Measurements from ENCODE around the gene RASA3.
"Not testable (repeated sequence)": the region's sequence is repeated elsewhere in the genome, so short reads cannot be mapped to it uniquely, and the experiment has no call there.

Gene RASA3

GRCh38 chr13:114140906-114141250 lies 8.5 kb upstream of the RASA3 start:
- peak; percentile 59 for DNase-seq

GRCh38 chr13:114140131-114140905 lies 7.9 kb upstream of the RASA3 start:
- peak; percentile 93 for DNase-seq

GRCh38 chr13:114136576-114136975 lies 4.2 kb upstream of the RASA3 start:
- no peak for DNase-seq

GRCh38 chr13:114135731-114136171 lies 3.3 kb upstream of the RASA3 start:
- no peak for DNase-seq

- DNase-seq: no peak
These were observed 2.7 kb upstream of the RASA3 start for GRCh38 chr13:114134944-114135610.

GRCh38 chr13:114134111-114134943 lies 1.9 kb upstream of the RASA3 start:
- DNase-seq: peak; percentile 73

- DNase-seq: not testable (repeated sequence)
These were observed 1.1 kb upstream of the RASA3 start for GRCh38 chr13:114133552-114133951.

GRCh38 chr13:114133126-114133525 lies 703 bp upstream of the RASA3 start:
- DNase-seq: not testable (repeated sequence)

GRCh38 chr13:114131583-114132418 lies 622 bp downstream of the RASA3 start:
- peak; percentile 56 for DNase-seq

- DNase-seq: peak; percentile 86
These were observed 1.4 kb downstream of the RASA3 start for GRCh38 chr13:114130837-114131582.

- DNase-seq: no peak
These were observed 2.1 kb downstream of the RASA3 start for GRCh38 chr13:114130131-114130836.

GRCh38 chr13:114129649-114130062 lies 2.8 kb downstream of the RASA3 start:
- DNase-seq: no peak

- DNase-seq: peak; percentile 95
These were observed 3.5 kb downstream of the RASA3 start for GRCh38 chr13:114128624-114129522.

- DNase-seq: no peak
These were observed 4.1 kb downstream of the RASA3 start for GRCh38 chr13:114128348-114128623.

- no peak for DNase-seq
These were observed 4.7 kb downstream of the RASA3 start for GRCh38 chr13:114127473-114128347.

- no peak for DNase-seq
These were observed 5.5 kb downstream of the RASA3 start for GRCh38 chr13:114126789-114127472.

- not testable (repeated sequence) for DNase-seq
These were observed 6.3 kb downstream of the RASA3 start for GRCh38 chr13:114126086-114126485.

- DNase-seq: no peak
These were observed 6.8 kb downstream of the RASA3 start for GRCh38 chr13:114125589-114125988.

GRCh38 chr13:114124921-114125320 lies 7.5 kb downstream of the RASA3 start:
- peak; percentile 77 for DNase-seq

Data from hematopoietic multipotent progenitor cell treated with erythropoietin and hydrocortisone succinate and interleukin-3 and kit ligand, for 4 days (in vitro differentiated cells).